Measurements from ENCODE around the gene AMACR. TPM values are rescaled to one million over a fixed set of nuclear protein-coding genes. Genes with fewer than 3 reads are reported as not detected.

AMACR gene
- total and polyA plus RNA-seq, 2 of the 13 experiments (the other 11 are each of a cell fraction or from before 2014, with no cell fraction given), result 8.9 to 19.7 TPM

GRCh38 chr5:34007621-34008600 is at the start of gene AMACR (continued):
- TF ChIP-seq ZNF563 (CRISPR knock-in tag; IDR thresholded peaks at IDR 0.05), result peak; percentile 85
- no peak for TF ChIP-seq ZNF75D (CRISPR knock-in tag; IDR thresholded peaks at IDR 0.05; ENCODE audit: borderline replicate concordance)
- TF ChIP-seq KLF15 (CRISPR knock-in tag; IDR thresholded peaks at IDR 0.05; ENCODE audit: borderline replicate concordance), result no peak
- no peak; the same call in 1 of the 2 replicates for TF ChIP-seq RFX5 (IDR thresholded peaks at IDR 0.05; ENCODE audit: low read depth, low read length)
- TF ChIP-seq ZNF564 (CRISPR knock-in tag; IDR thresholded peaks at IDR 0.05), result peak; percentile 100
- TF ChIP-seq MIER3 (CRISPR knock-in tag; IDR thresholded peaks at IDR 0.05; ENCODE audit: borderline replicate concordance), result no peak; the same call in 1 of the 2 replicates
- 0 out of 2 replicates have a peak, but pooled peaks have one; percentile 62 for TF ChIP-seq ZNF318 (CRISPR knock-in tag; IDR thresholded peaks at IDR 0.05)
- TF ChIP-seq ZNF335 (CRISPR knock-in tag; IDR thresholded peaks at IDR 0.05), result no peak; the same call in 1 of the 2 replicates
- TF ChIP-seq ZNF777 (CRISPR knock-in tag; IDR thresholded peaks at IDR 0.05), result peak; percentile 84
- no peak for TF ChIP-seq ZNF770 (CRISPR knock-in tag; IDR thresholded peaks at IDR 0.05)
- TF ChIP-seq SPEN (CRISPR knock-in tag; IDR thresholded peaks at IDR 0.05; ENCODE audit: low read depth), result peak; percentile 74
- TF ChIP-seq RNF2 (conservative IDR thresholded peaks at IDR 0.05; ENCODE audit: low read depth), result no peak
- peak; percentile 90; the same call in 1 of the 2 replicates for TF ChIP-seq ZNF616 (CRISPR knock-in tag; IDR thresholded peaks at IDR 0.05; ENCODE audit: low read depth)
- TF ChIP-seq ARNT2 (CRISPR knock-in tag; IDR thresholded peaks at IDR 0.05; ENCODE audit: low read depth), result peak; percentile 89
- TF ChIP-seq THRA (CRISPR knock-in tag; IDR thresholded peaks at IDR 0.05; ENCODE audit: borderline replicate concordance), result peak; percentile 49; the same call in 1 of the 2 replicates
- TF ChIP-seq JUND (CRISPR knock-in tag; IDR thresholded peaks at IDR 0.05), result no peak
- no peak for TF ChIP-seq RORA (CRISPR knock-in tag; IDR thresholded peaks at IDR 0.05)
